H4 (cell line): Measurements from ENCODE around the gene SNX9. TPM values are rescaled to one million over a fixed set of nuclear protein-coding genes. Genes with fewer than 3 reads are reported as not detected.
"Not testable (repeated sequence)": the region's sequence is repeated elsewhere in the genome, so short reads cannot be mapped to it uniquely, and the experiment has no call there.

ENCODE experiments used
- DNase-seq: peaks from one replicate; pipeline ENCODE4 v3.0.0-alpha.2; 2015; ENCODE audit warnings: low spot score
- total RNA-seq: library from RNA; depleted of rRNA; stranded (reverse); fragments of >200 nt; shearing (Covaris generic); gene quantifications from 2 replicates; pipeline ENCODE4 v1.2.3, GENCODE V29; 2014

Gene SNX9
- total RNA-seq, 1 experiment from 2014 or later, result 15.6 TPM

- DNase-seq, result no peak
Observed at GRCh38 chr6:157954150-157955117, 131.4 kb downstream of the SNX9 start.

- DNase-seq, result no peak
Observed at GRCh38 chr6:157955675-157956074, 132.6 kb downstream of the SNX9 start.

- DNase-seq, result no peak
Observed at GRCh38 chr6:157956171-157956730, 133.2 kb downstream of the SNX9 start.

GRCh38 chr6:157959451-157960227 lies 136.6 kb downstream of the SNX9 start:
- no peak for DNase-seq

- no peak for DNase-seq
Observed at GRCh38 chr6:157961153-157961831, 138.2 kb downstream of the SNX9 start.

GRCh38 chr6:157961832-157962575 lies 139.0 kb downstream of the SNX9 start:
- no peak for DNase-seq

GRCh38 chr6:157962601-157963302 lies 139.7 kb downstream of the SNX9 start:
- DNase-seq, result no peak

GRCh38 chr6:157964100-157964499 lies 141.1 kb downstream of the SNX9 start:
- no peak for DNase-seq

- DNase-seq, result no peak
Observed at GRCh38 chr6:157965387-157965786, 142.3 kb downstream of the SNX9 start.

- DNase-seq, result no peak
Observed at GRCh38 chr6:157966589-157966977, 143.5 kb downstream of the SNX9 start.

- DNase-seq, result no peak
Observed at GRCh38 chr6:157967020-157967419, 144.0 kb downstream of the SNX9 start.

GRCh38 chr6:157967486-157967885 lies 144.4 kb downstream of the SNX9 start:
- DNase-seq, result no peak

GRCh38 chr6:157972177-157972576 lies 149.1 kb downstream of the SNX9 start:
- not testable (repeated sequence) for DNase-seq

- no peak for DNase-seq
Observed at GRCh38 chr6:157974341-157974894, 151.4 kb downstream of the SNX9 start.

- DNase-seq, result no peak
Observed at GRCh38 chr6:157974967-157975366, 151.9 kb downstream of the SNX9 start.

- DNase-seq, result no peak
Observed at GRCh38 chr6:157975456-157975855, 152.4 kb downstream of the SNX9 start.

- DNase-seq, result no peak
Observed at GRCh38 chr6:157976345-157977175, 153.5 kb downstream of the SNX9 start.

GRCh38 chr6:157977176-157977804 lies 154.2 kb downstream of the SNX9 start:
- no peak for DNase-seq
